Thymus (tissue), 11 donors: Measurements from ENCODE around the gene IL7R. TPM values are rescaled to one million over a fixed set of nuclear protein-coding genes. Genes with fewer than 3 reads are reported as not detected.
"Not testable (repeated sequence)": the region's sequence is repeated elsewhere in the genome, so short reads cannot be mapped to it uniquely, and the experiment has no call there.

Source experiments
- DNase-seq, 9 donors: peaks; one replicate each; pipeline ENCODE4 v3.0.0-alpha.2; 2013; ENCODE audit warnings: low spot score in 9 of 9, low read depth in 6 of 9, missing footprints in 1 of 9
- H3K27ac ChIP-seq, 2 donors: one replicate each; pipeline ENCODE4 v1.5.1; 2013; ENCODE audit warnings: control low read depth in 1 of 2, low read depth in 1 of 2, low read length in 1 of 2, mild to moderate bottlenecking in 1 of 2, moderate library complexity in 1 of 2
- H3K27me3 ChIP-seq, 2 donors: one replicate each; pipeline ENCODE4 v1.5.1; 2013; ENCODE audit warnings: low read length in 1 of 2; ENCODE audit not compliant: control insufficient read depth in 2 of 2, insufficient read depth in 1 of 2
- H3K36me3 ChIP-seq, 2 donors: one replicate each; pipeline ENCODE4 v1.5.1; 2013; ENCODE audit warnings: low read length in 1 of 2, mild to moderate bottlenecking in 1 of 2, moderate library complexity in 1 of 2; ENCODE audit not compliant: control insufficient read depth in 2 of 2, insufficient read depth in 2 of 2
- H3K4me1 ChIP-seq, 2 donors: one replicate each; pipeline ENCODE4 v1.5.1; 2013; ENCODE audit warnings: low read length in 2 of 2; ENCODE audit not compliant: control insufficient read depth in 2 of 2, insufficient read depth in 2 of 2
- H3K4me3 ChIP-seq, 2 donors: one replicate each; pipeline ENCODE4 v1.5.1; 2013; ENCODE audit warnings: low read length in 2 of 2, control low read depth in 1 of 2, mild to moderate bottlenecking in 1 of 2
- H3K9me3 ChIP-seq, 2 donors: one replicate each; pipeline ENCODE4 v1.5.1; 2013; ENCODE audit warnings: low read length in 1 of 2, mild to moderate bottlenecking in 1 of 2; ENCODE audit not compliant: control insufficient read depth in 2 of 2, insufficient read depth in 1 of 2
- WGBS: extraction: QIAGEN DNeasy Blood & Tissue Kit; methylation state at CpG from one replicate; pipeline ENCODE4 v1.1.7; 2013; 5-methylcytosine and 5-hydroxymethylcytosine counted together
- polyA plus RNA-seq: library from polyadenylated mRNA; stranded (reverse); fragments of 200-250 nt; gene quantifications from one replicate; pipeline ENCODE4 v1.2.3, GENCODE V29; 2013
- total RNA-seq: library from RNA; stranded (reverse); fragments of 120-200 nt; gene quantifications from one replicate; pipeline ENCODE4 v1.2.4, GENCODE V29; 2013
- donor health status: healthy.

IL7R gene
- total and polyA plus RNA-seq, 2 donors: 167 TPM

DNA sequence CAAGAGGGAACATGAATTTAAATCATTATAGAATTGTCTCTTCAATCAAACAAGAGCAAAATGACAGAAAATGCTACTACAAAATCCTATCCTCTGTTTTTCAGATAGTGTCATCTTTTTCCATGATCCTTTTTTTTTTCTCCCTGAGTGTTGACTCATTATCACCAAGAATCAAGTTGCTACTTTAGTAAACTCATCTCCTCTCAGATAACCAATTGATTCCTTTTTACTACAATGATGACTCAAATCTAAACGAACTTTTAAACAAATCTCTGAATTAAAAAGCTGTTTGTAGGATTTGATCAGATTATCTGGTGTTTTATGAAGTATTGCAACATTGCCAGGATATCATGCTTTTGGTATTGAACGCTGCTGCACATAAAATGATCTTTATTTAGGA lies 23.9 kb upstream of the IL7R start:
- 92% methylated on average over 2 of the region's 2 CpGs for WGBS
- no peak for DNase-seq
- Histone ChIP-seq H3K4me3 (no peak overlapping the region), H3K4me1 (peaks cover 10 to 21% of the 10 kb centered on the region in 2 donors), H3K27ac (no peak overlapping the region), H3K36me3 (no peaks in the 10 kb centered on the region), H3K27me3 (no peaks in the 10 kb centered on the region), H3K9me3 (no peaks in the 10 kb centered on the region)

GRCh38 chr5:35833224-35833623 lies 23.5 kb upstream of the IL7R start:
- Histone ChIP-seq H3K4me3 (no peak overlapping the region), H3K27ac (no peak overlapping the region), H3K4me1 (peaks cover 10 to 21% of the 10 kb centered on the region in 2 donors), H3K9me3 (no peaks in the 10 kb centered on the region), H3K27me3 (no peaks in the 10 kb centered on the region), H3K36me3 (no peaks in the 10 kb centered on the region)
- 95% methylated on average over 2 of the region's 2 CpGs for WGBS
- no peak for DNase-seq

DNA sequence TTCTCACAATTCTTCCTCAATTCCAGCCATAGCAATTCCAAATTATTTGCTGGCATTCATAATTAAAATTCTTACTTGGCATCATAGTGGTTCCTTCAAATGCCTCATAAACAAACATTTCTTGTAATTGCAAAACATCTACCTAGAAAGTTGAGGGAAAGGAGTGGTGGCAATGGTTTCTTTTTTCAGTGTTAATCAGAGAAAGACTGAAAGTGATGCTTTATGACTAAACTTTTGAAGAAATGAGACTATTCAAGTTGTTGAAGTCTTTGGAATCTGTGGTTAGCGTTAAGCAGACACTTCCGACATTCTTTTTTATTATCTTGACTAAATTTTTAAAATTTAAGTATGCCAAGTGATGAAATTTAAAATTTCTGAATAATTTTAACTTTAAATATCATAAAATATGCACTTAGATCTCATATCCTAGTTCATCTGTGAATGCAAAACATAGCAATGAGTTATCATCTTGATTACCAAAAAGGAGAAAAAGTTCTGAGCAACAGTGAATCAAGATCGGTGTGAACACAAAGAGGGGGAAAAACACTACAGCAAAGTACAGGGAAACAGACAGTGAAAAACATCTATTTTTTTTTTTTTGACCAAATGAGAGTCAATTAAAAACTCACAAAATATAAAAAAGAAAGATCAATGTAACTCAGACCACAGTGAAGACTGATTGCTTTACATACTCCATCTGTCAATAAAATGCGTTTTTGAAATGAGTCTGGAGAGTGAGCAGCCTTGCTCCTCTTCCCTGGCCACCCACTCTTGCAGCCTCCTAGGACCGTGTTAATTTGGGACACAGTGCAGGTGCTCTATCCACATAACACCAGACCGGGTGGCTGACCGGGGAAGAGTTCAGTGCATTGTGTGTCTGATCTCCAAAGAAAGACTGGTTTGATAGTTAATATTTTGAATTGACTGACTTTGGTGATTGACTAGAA lies 20.6 kb upstream of the IL7R start:
- Histone ChIP-seq H3K4me1 (peaks cover 6 to 11% of the 10 kb centered on the region in 2 donors), H3K27ac (no peak overlapping the region), H3K9me3 (no peaks in the 10 kb centered on the region), H3K36me3 (no peaks in the 10 kb centered on the region), H3K4me3 (no peak overlapping the region), H3K27me3 (no peaks in the 10 kb centered on the region)
- 96% methylated on average over 7 of the region's 7 CpGs for WGBS
- DNase-seq: no peak

DNA sequence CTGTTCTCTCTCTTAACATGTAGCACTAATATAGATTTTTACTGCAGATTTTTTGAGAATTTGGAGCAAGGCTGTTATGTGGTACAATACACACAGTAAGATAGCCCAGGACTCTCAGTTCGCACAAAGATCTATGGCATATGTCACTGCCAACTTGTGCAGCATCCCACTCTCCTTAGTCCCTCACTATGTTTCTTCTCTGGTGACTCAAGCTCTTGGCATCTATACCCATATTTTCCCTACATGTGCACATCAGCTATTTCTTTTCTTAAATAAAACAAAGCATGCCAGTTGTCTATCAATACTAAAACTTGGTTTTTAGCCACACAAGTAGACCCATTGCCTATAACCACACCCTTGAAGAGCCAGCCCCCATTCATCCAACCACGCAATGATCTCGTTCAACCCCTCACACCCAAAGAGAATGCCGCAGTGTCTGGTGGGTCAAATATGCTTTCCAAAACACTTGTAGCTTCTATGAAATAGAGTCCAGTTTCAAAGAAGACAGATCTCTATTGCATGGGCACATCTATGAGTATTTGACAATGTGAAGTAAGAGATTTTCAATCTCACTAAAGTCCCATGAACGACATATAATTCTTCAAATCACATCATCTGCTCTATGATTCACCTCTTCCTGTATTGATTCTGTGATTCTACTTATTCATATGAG lies 18.2 kb upstream of the IL7R start:
- H3K4me1 ChIP-seq: peaks cover 0 to 3% of the 10 kb centered on the region in 2 donors
- 98% methylated on average over 5 of the region's 5 CpGs for WGBS
- H3K27me3 ChIP-seq: no peaks in the 10 kb centered on the region
- no peak for DNase-seq
- no peaks in the 10 kb centered on the region for H3K9me3 ChIP-seq
- H3K27ac ChIP-seq: no peak overlapping the region
- H3K36me3 ChIP-seq: no peaks in the 10 kb centered on the region
- no peak overlapping the region for H3K4me3 ChIP-seq

- no peak for DNase-seq
- peaks cover 3 to 22% of the 10 kb centered on the region in 2 donors for H3K9me3 ChIP-seq
- H3K27ac ChIP-seq: no peak overlapping the region
- H3K27me3 ChIP-seq: no peaks in the 10 kb centered on the region
- no peak overlapping the region for H3K4me3 ChIP-seq
- no peaks in the 10 kb centered on the region for H3K36me3 ChIP-seq
- H3K4me1 ChIP-seq: no peaks in the 10 kb centered on the region
Measured at GRCh38 chr5:35842856-35843255, 13.8 kb upstream of the IL7R start.

GRCh38 chr5:35845508-35845907 lies 11.2 kb upstream of the IL7R start:
- peaks cover 9 to 13% of the 10 kb centered on the region in 2 donors for H3K4me1 ChIP-seq
- DNase-seq, H3K4me3 ChIP-seq, H3K27me3 ChIP-seq, H3K27ac ChIP-seq, H3K36me3 ChIP-seq: not testable (repeated sequence)
- peaks cover 3 to 26% of the 10 kb centered on the region in 2 donors for H3K9me3 ChIP-seq
- WGBS: 96% methylated on average over 2 of the region's 2 CpGs

DNA sequence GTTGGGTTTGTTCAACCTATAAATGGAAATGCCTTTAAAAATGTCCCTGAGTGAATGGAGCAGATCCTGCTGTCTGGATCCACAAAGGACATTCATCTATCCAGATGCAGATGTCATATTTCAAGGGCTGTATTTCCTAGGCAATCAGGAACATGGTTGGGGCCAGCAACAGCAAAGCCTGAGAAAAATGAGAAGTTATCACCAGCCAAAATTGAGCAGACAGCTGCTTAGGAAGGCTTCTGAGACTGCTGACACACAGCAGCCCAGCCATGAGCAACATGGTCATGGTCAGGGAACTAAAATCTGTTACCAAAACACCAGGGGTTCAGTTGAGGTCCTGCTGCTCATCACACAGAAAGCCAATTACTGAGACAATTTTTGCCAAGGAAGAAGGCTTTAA lies 9.2 kb upstream of the IL7R start:
- Histone ChIP-seq H3K4me3 (no peak overlapping the region), H3K36me3 (no peaks in the 10 kb centered on the region), H3K4me1 (peaks cover 25 to 32% of the 10 kb centered on the region in 2 donors), H3K27me3 (no peaks in the 10 kb centered on the region), H3K27ac (no peak overlapping the region), H3K9me3 (peaks cover 3 to 26% of the 10 kb centered on the region in 2 donors)
- DNase-seq: no peak

- WGBS: 93% methylated on average over 3 of the region's 3 CpGs
- peaks cover 3 to 26% of the 10 kb centered on the region in 2 donors for H3K9me3 ChIP-seq
Measured at GRCh38 chr5:35847961-35848360, 8.7 kb upstream of the IL7R start.

DNA sequence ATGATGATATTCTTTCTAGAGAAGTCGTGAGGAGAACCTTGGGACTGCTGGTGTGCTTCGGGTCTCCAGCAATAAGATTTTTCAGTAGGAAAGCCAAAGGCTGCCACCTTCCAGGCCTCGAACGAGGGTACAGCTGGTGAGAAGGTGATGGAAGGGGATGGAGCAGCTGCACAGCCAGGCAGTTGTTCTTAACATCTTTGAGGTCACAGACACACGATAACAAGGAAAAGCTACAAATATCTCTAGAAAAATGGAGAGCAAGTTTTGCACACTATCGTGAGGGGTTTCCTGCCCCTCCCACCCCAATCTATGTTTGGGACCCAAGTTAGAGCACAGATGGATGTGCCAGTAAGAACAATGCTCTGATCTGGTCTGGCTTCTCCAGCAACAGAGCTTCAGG lies 6.8 kb upstream of the IL7R start:
- 36% methylated on average over 6 of the region's 6 CpGs for WGBS
- Histone ChIP-seq H3K27ac (peak overlapping the region; percentile 39 to 43), H3K4me3 (no peak overlapping the region), H3K27me3 (no peaks in the 10 kb centered on the region), H3K36me3 (no peaks in the 10 kb centered on the region), H3K9me3 (peaks cover 3 to 26% of the 10 kb centered on the region in 2 donors), H3K4me1 (peaks cover 42 to 45% of the 10 kb centered on the region in 2 donors)
- peak in 3 of 9 donors; percentile 36 to 70 (median 54) for DNase-seq

More at GRCh38 chr5:35847961-35848360, 8.7 kb upstream of the IL7R start:
- Histone ChIP-seq H3K4me1 (peaks cover 29 to 34% of the 10 kb centered on the region in 2 donors), H3K4me3 (no peak overlapping the region), H3K27ac (no peak overlapping the region), H3K27me3 (no peaks in the 10 kb centered on the region), H3K36me3 (no peaks in the 10 kb centered on the region)
- DNase-seq: no peak
